ENCODE measurements around the gene C22orf23.

The C22orf23 gene

DNA sequence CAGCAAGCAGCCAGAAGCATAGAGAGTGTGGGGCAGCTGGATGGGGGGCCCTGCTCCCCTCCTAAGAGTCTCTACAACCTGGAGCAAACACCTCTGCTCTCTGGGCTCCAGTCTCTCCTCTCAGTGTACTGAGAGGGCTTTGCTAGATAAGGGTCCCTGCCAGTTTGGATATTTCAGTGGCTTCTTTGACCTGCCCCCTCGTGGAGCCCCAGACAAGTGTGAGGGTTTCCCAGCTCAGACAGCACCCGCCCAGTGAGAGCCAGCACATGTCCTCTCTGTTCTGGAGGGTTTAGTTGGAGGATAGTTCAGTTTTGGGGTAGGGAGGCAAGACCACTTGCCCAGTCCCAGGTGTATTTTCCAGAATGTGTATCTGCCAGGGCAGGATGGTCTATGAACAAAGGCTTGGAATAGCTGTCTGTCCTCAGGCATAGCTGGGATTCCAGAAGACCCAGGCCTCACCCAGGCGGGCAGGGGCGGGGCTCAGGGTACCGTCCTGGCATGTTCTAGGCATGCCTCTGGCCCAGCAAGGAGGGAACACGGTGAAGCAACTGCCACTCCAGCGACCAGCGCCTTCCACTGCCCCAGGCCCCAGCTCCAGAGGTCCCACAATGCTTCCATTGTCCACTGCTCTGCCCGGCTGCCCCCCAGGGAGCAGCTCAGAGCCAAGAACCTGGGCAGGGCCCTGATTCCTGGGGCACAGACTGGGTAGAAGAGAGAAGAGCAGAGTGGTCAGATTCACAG, 54.8 kb downstream of the C22orf23 start:
- Histone ChIP-seq H3K27ac (ENCODE audit: low read length) (no peak overlapping the region), H3K4me3 (ENCODE audit: low read length) (no peak overlapping the region), H3K9ac (ENCODE audit: low read length) (no peak overlapping the region), H3K9me3 (ENCODE audit: control insufficient read depth, low read depth, low read length) (no peaks in the 10 kb centered on the region), H3K4me1 (ENCODE audit: control insufficient read depth, low read depth, low read length) (peaks cover 16% of the 10 kb centered on the region), H3K36me3 (ENCODE audit: control insufficient read depth, low read depth, low read length) (no peaks in the 10 kb centered on the region), H3K27me3 (ENCODE audit: control insufficient read depth, insufficient read depth, low read length) (no peaks in the 10 kb centered on the region)

- H3K27ac ChIP-seq (ENCODE audit: low read length) = no peak overlapping the region
- H3K4me3 ChIP-seq (ENCODE audit: low read length) = no peak overlapping the region
- H3K4me1 ChIP-seq (ENCODE audit: control insufficient read depth, low read depth, low read length) = peaks cover 16% of the 10 kb centered on the region
Observed at GRCh38 chr22:37897807-37898206, 55.6 kb downstream of the C22orf23 start.

DNA sequence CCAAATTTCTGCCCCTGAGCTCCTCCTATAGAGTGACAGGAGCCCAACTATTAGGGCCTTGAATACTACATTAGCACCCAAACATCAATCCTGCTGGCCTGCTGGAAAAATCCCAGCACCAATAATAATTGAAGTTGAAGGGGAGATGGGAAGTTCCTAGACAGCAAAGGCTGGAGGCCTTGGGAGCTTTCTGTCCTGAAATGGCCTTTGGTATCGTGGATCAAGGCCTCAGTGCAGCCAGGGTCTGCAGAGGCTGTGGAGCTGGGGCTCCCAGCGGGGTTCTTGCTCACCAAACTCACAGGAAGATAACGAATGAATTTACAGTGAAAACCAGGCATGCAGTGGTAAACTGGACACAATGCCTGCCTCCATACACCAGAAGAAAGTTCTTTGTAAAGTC, 56.5 kb downstream of the C22orf23 start:
- H3K4me1 ChIP-seq (ENCODE audit: control insufficient read depth, low read depth, low read length) = peaks cover 16% of the 10 kb centered on the region
- no peak overlapping the region for H3K9ac ChIP-seq (ENCODE audit: low read length)
- no peak overlapping the region for H3K27ac ChIP-seq (ENCODE audit: low read length)

More at GRCh38 chr22:37897807-37898206, 55.6 kb downstream of the C22orf23 start:
- H3K27me3 ChIP-seq (ENCODE audit: control insufficient read depth, insufficient read depth, low read length) = no peaks in the 10 kb centered on the region
- H3K9ac ChIP-seq (ENCODE audit: low read length) = no peak overlapping the region
- H3K9me3 ChIP-seq (ENCODE audit: control insufficient read depth, low read depth, low read length) = no peaks in the 10 kb centered on the region
- H3K36me3 ChIP-seq (ENCODE audit: control insufficient read depth, low read depth, low read length) = no peaks in the 10 kb centered on the region

DNA sequence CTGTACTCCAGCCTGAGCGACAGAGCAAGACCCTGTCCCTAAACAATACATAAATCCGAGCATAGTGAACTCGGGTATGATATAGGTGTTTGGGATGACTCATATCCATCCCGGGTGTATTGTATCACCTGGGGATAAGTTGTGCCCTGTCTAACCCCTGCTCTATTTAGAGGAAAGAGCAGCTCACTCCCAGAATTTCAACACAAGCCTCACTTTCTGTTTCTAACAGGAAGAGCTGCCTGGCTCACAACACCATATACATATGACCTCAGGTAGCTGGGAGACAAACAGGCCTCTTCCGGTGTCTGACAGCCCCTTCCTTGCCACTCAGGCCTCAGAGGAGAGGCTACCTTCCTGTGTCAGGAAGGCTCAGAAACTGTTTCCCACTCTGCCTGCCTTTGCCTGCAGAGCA, 57.2 kb downstream of the C22orf23 start:
- Histone ChIP-seq H3K36me3 (ENCODE audit: control insufficient read depth, low read depth, low read length) (no peaks in the 10 kb centered on the region), H3K9me3 (ENCODE audit: control insufficient read depth, low read depth, low read length) (no peaks in the 10 kb centered on the region), H3K27ac (ENCODE audit: low read length) (no peak overlapping the region), H3K27me3 (ENCODE audit: control insufficient read depth, insufficient read depth, low read length) (no peaks in the 10 kb centered on the region), H3K9ac (ENCODE audit: low read length) (no peak overlapping the region), H3K4me1 (ENCODE audit: control insufficient read depth, low read depth, low read length) (peaks cover 16% of the 10 kb centered on the region), H3K4me3 (ENCODE audit: low read length) (no peak overlapping the region)

More for the DNA sequence above, 56.5 kb downstream of the C22orf23 start:
- Histone ChIP-seq H3K9me3 (ENCODE audit: control insufficient read depth, low read depth, low read length) (no peaks in the 10 kb centered on the region), H3K4me3 (ENCODE audit: low read length) (no peak overlapping the region), H3K36me3 (ENCODE audit: control insufficient read depth, low read depth, low read length) (no peaks in the 10 kb centered on the region), H3K27me3 (ENCODE audit: control insufficient read depth, insufficient read depth, low read length) (no peaks in the 10 kb centered on the region)

- H3K36me3 ChIP-seq (ENCODE audit: control insufficient read depth, low read depth, low read length) = peaks cover 1% of the 10 kb centered on the region
- no peaks in the 10 kb centered on the region for H3K9me3 ChIP-seq (ENCODE audit: control insufficient read depth, low read depth, low read length)
- H3K9ac ChIP-seq (ENCODE audit: low read length) = no peak overlapping the region
- H3K4me1 ChIP-seq (ENCODE audit: control insufficient read depth, low read depth, low read length) = peaks cover 16% of the 10 kb centered on the region
- peak overlapping the region; percentile 26 for H3K27ac ChIP-seq (ENCODE audit: low read length)
- H3K4me3 ChIP-seq (ENCODE audit: low read length) = no peak overlapping the region
- no peaks in the 10 kb centered on the region for H3K27me3 ChIP-seq (ENCODE audit: control insufficient read depth, insufficient read depth, low read length)
Observed at GRCh38 chr22:37894939-37895670, 58.3 kb downstream of the C22orf23 start.

DNA sequence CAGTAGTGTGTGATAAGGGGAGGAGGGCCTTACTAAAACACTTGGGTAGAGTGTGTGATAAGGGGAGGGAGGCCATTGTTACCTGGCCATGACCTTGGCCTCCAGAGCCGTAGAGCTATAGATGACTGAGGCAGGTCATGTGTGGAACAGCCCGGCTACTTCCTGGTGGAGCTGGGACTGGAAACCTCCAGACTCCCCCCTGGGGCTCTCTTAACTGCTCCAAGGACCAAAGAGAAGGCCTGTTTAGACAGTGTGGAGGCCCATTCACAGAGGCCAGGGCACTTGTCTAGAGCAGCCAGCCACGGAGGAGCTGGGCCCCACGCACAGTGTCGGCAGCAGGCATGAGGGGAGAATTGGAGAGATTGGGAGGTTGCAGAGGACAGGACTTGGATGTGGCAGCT, 59.8 kb downstream of the C22orf23 start:
- Histone ChIP-seq H3K36me3 (ENCODE audit: control insufficient read depth, low read depth, low read length) (peaks cover 14% of the 10 kb centered on the region), H3K9ac (ENCODE audit: low read length) (no peak overlapping the region), H3K4me1 (ENCODE audit: control insufficient read depth, low read depth, low read length) (peaks cover 13% of the 10 kb centered on the region), H3K4me3 (ENCODE audit: low read length) (no peak overlapping the region), H3K27me3 (ENCODE audit: control insufficient read depth, insufficient read depth, low read length) (no peaks in the 10 kb centered on the region), H3K9me3 (ENCODE audit: control insufficient read depth, low read depth, low read length) (no peaks in the 10 kb centered on the region), H3K27ac (ENCODE audit: low read length) (no peak overlapping the region)
